DMS114 treated with DMSO at 0.1 percent for 48 hours (cell line): ENCODE measurements around the gene C2orf72.
A peak's percentile ranks its signal among the peaks of the same experiment; 100 is the strongest.

Experiments used
- DNase-seq: peaks from one replicate; lab custom pipeline; 2025; ENCODE audit not compliant: unreplicated experiment; lab: John Stamatoyannopoulos, UW

The C2orf72 gene

DNA sequence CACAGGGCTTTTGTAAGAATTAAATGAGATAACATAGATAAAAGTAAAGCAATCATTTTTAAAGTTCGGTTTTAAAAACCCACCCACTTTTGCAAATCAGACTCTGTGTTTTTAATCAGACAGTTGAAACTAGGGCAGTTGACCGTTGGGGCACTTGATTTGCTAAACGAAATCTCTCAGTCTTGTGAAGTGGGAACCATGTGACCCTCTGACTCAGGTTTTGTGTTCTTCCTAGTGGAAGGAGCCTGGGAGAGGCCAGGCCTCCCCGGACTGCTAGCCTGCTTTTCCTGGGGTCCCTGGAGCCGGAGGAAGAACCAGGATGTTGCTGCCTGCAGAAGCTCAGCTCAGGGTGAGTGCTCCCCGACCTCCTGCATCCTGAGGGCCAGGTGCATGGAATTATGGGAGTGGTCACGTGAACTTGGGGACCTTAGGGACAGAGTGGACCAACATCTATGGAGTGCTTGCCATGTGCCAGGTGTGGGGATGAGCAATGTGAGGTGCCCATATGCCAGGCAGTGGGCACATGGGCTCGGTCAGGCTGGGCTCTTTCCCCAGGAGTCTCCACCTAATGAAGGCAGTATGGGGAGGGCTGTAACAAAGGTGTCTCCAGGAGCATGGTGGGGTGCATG is 3.9 kb downstream of the C2orf72 start:
- DNase-seq: no peak

- no peak for DNase-seq
Measured at GRCh38 chr2:231043796-231044195, 6.5 kb downstream of the C2orf72 start.

DNA sequence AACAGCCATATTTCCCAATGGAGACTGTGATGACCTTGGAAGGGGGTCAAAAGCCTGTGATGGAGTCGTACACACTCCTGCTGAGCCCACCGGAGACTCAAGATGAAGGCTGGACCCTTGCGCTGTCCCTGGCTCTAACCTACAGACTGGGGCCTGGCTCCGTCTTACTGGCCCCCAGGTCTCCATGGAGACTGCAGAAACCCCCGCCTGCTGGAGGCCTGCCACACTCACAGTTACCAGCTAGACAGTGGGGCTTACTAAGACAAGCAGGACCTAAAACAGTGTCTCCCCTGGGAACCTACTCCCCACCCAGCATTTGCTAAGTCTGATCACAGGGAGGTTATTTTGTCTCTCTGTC is 9.6 kb downstream of the C2orf72 start:
- DNase-seq: no peak

DNA sequence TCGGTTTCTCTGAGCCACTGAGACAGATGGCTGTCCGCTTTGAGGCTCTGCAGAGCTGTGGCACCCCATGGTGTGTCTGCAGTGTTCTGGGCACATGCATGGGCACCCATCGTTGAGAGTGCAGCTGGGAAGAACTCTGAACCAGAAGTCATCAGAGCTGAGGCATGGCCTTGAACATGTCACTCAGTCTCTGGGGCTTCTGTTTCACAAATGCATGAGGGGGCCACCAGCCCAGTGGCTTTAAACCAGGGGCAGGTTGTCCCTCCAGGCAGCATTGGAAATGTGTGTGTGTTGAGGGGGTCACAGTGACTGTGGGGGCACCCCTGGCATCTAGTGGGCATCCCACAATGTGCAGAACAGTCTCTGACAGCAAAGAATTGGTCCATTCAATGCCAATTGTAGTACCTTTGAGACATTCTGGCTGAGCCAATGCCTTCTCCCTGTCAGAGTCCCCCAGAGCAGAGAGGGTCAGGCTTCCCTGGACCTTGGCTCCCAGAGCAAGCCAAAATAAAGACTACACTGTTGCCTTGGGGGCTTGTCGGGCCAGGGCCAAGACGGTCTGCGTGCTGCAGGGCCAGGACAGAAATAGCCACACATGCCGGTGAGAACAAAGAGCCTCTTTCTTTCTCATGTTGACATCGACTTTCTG is 10.1 kb downstream of the C2orf72 start:
- no peak for DNase-seq

- no peak for DNase-seq
Measured at GRCh38 chr2:231047923-231048915, 10.9 kb downstream of the C2orf72 start.

DNA sequence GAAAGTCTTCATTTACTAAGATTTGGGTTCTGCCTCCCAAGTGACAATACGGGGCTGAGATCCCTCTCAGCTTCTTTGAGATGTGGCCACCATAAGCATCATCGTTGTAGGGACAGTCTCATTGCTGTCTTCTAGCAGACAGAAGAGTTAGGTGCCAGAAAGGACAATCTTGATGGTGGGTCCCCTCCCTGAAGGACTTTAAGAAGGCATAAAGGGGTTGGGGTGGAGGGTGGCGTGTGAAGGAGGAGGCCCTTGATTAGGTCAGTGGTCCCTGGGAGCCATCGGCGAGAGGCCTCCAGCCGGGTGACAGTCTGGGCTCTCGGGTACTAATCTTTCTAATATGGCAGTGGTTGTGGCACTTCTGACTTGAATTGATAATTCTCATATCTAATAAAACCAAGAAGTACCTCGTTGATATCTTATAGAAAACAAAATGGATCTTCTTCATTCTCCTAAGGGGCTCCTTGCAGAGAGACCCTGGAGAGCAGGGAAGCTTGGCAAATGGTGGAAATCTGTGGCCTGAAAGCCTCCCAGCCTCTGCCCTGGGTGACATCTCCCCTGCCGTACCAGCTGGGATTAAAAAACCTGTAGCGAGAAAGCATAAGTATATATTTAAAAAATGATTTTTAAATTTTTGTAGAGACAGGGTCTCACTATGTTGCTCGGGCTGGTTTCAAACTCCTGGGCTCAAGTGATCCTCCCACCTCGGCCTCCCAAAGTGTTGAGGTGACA is 12.1 kb downstream of the C2orf72 start:
- DNase-seq: no peak

DNA sequence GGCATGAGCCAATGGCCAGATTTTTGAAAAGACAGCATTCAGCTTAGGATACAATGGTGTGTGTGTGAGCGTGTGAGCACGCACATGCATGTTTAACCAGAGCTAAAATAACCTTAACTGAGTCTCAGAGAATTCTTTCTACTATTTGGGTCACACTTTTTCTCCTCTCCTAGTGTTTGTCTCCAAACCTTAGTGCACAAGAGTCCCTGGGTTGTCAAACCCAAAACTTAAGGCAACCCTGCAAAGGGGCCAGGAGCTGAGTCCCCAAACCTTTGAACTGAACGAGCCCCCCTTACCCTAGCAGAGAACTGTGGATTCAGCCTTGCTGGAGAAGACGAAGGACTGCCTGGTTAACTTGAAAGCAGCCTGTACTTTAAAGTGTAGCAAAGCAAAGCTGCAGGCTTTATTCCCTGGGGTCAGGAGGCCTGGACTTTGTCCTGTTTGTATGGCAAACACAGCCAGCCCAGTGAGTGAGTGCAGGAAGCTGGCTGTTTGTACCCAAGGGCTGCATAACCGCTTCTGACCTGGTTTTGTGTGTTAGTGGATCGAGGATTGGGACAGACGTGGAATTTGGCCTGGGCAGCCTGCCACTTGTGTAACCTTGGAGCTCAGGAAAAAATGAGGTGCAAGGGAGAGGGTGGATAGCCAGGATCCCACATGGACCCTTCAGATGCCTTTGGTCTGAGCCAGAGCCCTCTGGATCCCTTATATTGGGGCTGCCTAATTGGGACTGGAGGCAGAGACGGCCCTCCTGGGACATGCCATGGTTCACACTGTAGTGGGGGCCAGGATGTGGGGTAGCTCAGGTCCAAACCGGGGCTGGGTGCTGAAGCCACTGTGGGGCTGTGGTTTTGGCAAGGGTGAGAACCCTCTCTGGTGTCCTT is 12.9 kb downstream of the C2orf72 start:
- DNase-seq: no peak

DNA sequence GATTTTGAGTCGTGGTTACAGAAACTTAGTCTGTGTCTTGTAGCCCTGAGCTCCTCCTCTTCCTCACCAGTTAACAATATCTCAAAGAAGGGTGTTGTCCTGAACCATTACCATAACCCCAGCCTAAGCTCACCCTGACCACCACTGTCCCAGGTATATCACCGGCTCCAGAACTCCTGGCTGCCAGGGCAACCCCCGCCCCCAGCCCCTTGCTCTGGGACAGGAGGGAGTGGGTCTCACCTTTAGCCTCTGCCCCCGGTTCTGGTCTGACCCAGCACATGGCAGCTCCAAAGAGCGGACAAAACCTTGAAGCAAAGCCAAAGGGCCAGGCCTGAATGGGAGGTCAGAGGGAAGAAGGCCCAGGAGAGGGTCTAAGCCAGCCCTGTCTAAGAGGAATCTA is 13.8 kb downstream of the C2orf72 start:
- no peak for DNase-seq

GRCh38 chr2:231052494-231053451 is 15.4 kb downstream of the C2orf72 start:
- DNase-seq: peak; percentile 83

- DNase-seq: no peak
Measured at GRCh38 chr2:231053846-231054245, 16.5 kb downstream of the C2orf72 start.

- DNase-seq: peak; percentile 82
Measured at GRCh38 chr2:231056453-231057416, 19.4 kb downstream of the C2orf72 start, which contains the start of gene PSMD1. Gene PSMD1 (plus strand): TSS chr2:231056867. CDS start chr2:231057026, 159 bp downstream.

- DNase-seq: no peak
Measured at GRCh38 chr2:231057590-231057989, 20.3 kb downstream of the C2orf72 start.

GRCh38 chr2:231058761-231059550 is 21.6 kb downstream of the C2orf72 start:
- DNase-seq: no peak

GRCh38 chr2:231059756-231060155 is 22.4 kb downstream of the C2orf72 start:
- no peak for DNase-seq

DNA sequence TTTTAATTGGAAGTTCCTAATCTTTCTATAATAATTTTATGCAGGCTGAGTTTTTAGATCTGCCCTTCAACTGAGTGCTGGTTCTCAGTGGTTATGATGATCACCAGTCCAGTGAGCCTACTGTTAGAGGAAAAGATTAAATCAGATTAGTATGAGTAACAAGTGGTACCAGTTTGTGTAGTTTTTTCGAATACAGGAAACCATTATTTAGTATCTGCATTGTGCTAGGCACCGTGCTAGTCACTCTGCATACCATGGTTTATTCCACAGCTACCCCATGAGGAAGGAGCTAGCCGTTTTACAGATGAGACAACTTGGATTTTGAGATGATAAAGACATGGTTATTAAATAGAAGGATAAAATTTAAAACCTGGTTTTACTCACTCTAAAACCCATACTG is 25.5 kb downstream of the C2orf72 start:
- no peak for DNase-seq

GRCh38 chr2:231063347-231063746 is 26.0 kb downstream of the C2orf72 start:
- DNase-seq: no peak

GRCh38 chr2:231065966-231066365 is 28.6 kb downstream of the C2orf72 start:
- DNase-seq: no peak
